BE2C (cell line): ENCODE data around the gene BTBD2.

Source experiments
- DNase-seq: peaks from one replicate; pipeline ENCODE4 v3.0.0-alpha.2; 2020
- H3K27me3 ChIP-seq: fragments of 250-450 bp; sonication (Bioruptor Pico); 2 replicates; pipeline ENCODE4 v1.5.1; 2020; ENCODE audit warnings: mild to moderate bottlenecking
- H3K36me3 ChIP-seq: fragments of 250-450 bp; sonication (Bioruptor Pico); 2 replicates; pipeline ENCODE4 v1.5.1; 2020; ENCODE audit warnings: mild to moderate bottlenecking
- H3K4me1 ChIP-seq: fragments of 250-450 bp; sonication (Bioruptor Pico); 2 replicates; pipeline ENCODE4 v1.5.1; 2020
- H3K4me3 ChIP-seq: 2 replicates; pipeline ENCODE4 v1.5.1; 2011; ENCODE audit warnings: low read depth, low read length
- H3K9me3 ChIP-seq: fragments of 250-450 bp; sonication (Bioruptor Pico); 2 replicates; pipeline ENCODE4 v1.5.1; 2020
- TF ChIP-seq, protein P1 (sequence below): IDR thresholded peaks from 2 replicates; pipeline ENCODE4 v1.5.1; 2012; ENCODE audit warnings: mild to moderate bottlenecking, low read depth, low read length

Gene BTBD2

DNA sequence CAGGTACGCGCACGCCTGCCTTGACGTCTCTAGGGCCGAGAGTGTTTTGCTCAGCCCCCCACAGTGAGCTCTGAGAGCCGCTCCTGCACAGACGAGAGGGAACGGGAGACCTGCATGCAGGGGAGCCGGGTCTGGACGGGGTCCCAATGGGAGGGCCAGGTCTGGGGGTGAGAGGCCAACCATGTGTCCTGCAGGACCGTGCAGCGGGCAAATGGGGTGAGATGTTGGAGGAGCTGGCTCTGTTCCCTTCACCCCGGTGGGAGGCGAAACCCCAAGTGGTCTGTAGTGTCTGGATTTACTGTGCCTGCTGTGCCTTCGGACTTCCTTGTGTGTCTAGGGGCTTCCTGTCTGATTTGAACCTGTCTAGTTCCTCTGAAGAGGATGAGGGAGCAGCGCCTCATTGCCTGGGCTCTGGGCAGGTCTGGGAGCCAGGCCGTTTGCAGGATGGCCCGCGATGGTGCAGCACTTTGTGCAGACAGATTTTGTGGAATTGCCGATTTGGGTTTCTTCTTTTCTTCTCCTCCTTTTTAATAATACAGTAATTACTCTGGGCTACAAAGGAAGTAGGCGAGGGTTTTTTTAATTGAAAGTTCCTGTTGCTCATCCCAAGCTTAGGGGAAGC, 72.5 kb downstream of the BTBD2 start:
- H3K36me3 ChIP-seq = peaks cover 5% of the 10 kb centered on the region; the same call in 1 of the 2 replicates
- no peaks in the 10 kb centered on the region for H3K9me3 ChIP-seq
- H3K4me1 ChIP-seq = 0 out of 2 replicates have a peak, but pooled peaks cover 2% of the 10 kb centered on the region
- DNase-seq = no peak
- TF ChIP-seq, protein P1, sequence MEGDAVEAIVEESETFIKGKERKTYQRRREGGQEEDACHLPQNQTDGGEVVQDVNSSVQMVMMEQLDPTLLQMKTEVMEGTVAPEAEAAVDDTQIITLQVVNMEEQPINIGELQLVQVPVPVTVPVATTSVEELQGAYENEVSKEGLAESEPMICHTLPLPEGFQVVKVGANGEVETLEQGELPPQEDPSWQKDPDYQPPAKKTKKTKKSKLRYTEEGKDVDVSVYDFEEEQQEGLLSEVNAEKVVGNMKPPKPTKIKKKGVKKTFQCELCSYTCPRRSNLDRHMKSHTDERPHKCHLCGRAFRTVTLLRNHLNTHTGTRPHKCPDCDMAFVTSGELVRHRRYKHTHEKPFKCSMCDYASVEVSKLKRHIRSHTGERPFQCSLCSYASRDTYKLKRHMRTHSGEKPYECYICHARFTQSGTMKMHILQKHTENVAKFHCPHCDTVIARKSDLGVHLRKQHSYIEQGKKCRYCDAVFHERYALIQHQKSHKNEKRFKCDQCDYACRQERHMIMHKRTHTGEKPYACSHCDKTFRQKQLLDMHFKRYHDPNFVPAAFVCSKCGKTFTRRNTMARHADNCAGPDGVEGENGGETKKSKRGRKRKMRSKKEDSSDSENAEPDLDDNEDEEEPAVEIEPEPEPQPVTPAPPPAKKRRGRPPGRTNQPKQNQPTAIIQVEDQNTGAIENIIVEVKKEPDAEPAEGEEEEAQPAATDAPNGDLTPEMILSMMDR = no peak
- no peaks in the 10 kb centered on the region for H3K27me3 ChIP-seq
- peak overlapping the region; percentile 90 for H3K4me3 ChIP-seq

DNA sequence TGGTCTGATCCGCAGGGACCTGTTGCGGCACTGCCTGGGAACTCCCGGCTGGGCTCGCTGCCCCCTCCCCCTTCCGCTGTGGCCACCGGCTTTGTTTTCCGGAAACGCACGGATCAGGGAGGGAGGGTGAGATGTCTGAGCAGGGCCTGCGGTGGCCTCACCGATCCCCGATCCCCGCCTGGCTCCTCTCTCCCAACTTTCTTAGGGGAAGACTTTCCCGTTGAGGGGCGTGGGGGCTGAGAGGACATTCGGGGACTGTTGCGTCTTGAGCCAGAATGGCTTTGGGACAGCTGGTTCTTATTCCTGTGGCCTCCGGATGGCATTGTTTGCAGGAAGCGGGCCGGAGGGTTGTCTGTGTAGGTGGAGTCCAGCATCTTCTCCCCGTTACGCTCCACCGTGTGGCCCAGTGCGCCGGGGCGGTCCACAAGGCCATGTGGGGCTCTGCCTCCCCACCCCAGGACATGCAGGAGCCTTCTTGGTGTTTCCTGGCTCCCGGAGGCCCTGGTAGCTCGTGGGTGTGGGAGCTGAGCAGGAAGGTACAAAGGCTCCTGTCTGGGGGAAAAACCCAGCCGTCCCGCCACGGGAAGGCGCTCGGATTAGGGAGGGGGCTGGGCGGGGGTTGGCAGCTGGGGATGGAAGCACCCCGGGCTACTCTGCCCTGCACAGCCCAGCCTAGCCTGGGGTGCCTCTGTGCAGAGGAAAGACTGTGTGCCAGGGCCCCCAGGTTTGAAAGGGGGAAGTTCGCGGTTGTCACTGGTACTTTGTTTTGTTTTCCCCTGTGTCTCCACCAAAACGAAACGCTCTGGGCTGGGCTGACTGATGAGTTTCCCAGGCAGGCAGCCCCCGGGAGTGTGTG, 73.2 kb downstream of the BTBD2 start:
- H3K4me3 ChIP-seq = peak overlapping the region; percentile 90
- peak; percentile 82 for DNase-seq
- no peaks in the 10 kb centered on the region for H3K27me3 ChIP-seq
- H3K9me3 ChIP-seq = no peaks in the 10 kb centered on the region
- peaks cover 5% of the 10 kb centered on the region; the same call in 1 of the 2 replicates for H3K36me3 ChIP-seq
- 0 out of 2 replicates have a peak, but pooled peaks cover 2% of the 10 kb centered on the region for H3K4me1 ChIP-seq
- TF ChIP-seq, protein P1 = no peak

DNA sequence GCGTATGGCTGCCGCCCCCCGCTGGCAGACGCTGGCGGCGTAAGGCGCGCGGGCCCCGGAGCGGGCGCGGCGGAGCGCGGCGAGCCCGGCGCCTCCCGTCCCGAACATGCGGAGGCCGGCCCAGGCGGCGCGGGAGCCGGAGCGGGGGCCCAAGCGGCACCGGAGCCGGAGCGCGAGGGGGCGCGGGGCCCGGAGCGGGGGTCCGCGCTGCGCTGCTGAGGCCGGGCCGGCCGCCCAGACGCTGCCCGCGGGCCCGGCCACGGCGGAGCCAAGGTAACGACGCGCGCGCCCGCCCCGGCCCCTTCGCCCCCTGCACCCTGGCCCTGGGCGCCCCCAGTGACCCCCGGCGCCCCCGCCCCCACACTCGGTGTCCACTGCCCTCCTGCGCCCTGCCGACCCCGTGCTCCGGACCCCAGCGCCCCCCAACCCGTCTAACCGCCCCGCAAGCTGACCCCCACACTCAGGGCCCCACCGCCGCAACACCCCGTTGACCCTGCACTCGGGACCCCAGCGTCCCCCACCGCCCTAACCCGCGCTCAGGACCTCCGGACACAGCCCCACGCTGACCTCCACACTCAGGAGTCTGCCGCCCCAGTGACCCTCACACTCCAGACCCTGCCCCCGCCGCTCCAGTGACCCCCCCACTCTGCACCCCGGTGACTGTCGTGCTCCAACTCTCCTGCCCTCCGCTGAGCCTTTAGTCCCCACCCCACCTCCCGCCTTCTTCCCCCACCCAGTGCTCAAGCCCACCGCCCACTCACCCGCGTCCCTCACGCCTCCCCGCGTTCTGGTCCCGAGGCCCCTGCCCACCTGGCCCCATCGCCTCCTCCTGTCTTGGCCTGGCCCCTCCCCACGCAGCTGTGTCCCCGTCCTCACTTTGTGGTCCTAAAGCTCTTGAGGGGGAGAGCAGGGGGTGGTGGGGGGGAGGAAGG, 74.1 kb downstream of the BTBD2 start, which contains the start of gene CSNK1G2:
TSS of gene CSNK1G2 (plus strand) at position 27 of the 932 bp plus-strand sequence. CDS start 28,601 bp downstream, outside the sequence.
- H3K4me1 ChIP-seq = 0 out of 2 replicates have a peak, but pooled peaks cover 2% of the 10 kb centered on the region
- peak within 1 kb of the TSS; percentile 90 for H3K4me3 ChIP-seq
- TF ChIP-seq, protein P1 = no peak
- H3K27me3 ChIP-seq = no peaks in the 10 kb centered on the region
- no peaks in the 10 kb centered on the region for H3K9me3 ChIP-seq
- DNase-seq = no peak
- H3K36me3 ChIP-seq = no peaks in the 10 kb centered on the region; the same call in 1 of the 2 replicates

DNA sequence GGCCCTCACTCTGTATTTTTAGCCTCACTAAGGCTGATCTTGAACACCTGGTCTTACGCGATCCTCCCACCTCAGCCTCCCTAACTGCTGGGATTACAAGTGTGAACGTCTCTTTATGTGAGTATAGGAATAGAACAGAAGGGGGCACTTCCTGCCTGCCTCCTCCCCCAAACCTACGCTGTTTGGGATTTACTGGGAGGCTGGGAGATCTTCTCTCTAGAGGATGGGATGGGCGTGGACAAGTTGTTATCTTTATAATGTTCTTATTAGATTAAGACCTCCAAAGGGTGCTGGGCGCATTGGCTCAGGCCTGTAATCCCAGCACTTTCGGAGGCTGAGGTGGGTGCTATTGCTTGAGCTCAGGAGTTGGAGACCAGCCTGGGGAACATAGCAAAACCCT, 77.4 kb downstream of the BTBD2 start:
- no peaks in the 10 kb centered on the region for H3K27me3 ChIP-seq
- no peak overlapping the region for H3K4me3 ChIP-seq
- TF ChIP-seq, protein P1 = no peak
- DNase-seq = no peak
- no peaks in the 10 kb centered on the region for H3K36me3 ChIP-seq
- H3K4me1 ChIP-seq = no peaks in the 10 kb centered on the region
- H3K9me3 ChIP-seq = no peaks in the 10 kb centered on the region

DNA sequence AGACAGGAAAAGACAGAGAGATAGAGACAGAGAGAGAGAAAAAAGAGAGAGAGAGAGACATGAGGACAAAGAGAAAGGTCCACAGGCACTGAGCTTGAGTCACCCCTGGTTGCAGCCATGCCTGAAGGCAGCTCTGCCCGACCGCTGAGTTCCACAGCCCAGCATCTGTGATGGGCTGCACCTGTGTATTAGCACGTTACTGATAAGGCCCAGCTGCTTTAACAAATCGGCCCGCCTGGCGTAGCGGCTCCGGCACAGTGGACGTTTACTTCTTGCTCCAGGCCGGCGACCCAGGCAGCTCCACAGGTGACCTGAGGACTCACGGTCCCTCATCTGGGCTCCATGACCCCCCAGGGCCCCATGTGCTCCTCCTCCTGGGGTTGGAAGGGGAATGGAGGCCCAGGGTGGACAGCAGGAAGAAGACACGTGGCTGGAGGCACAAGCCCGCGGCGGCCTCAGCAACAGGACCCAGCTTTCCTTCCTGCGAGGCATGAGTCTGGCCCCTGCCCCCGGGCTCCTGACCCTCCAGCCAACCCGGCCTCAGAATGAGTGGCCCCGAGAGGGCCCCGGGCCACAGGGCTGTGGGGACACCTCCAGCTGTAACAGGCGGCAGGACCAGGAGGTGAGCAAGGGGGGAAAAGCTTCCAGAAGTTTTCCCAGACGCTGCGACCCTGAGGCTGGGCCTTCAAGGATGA, 78.5 kb downstream of the BTBD2 start:
- H3K4me1 ChIP-seq = no peaks in the 10 kb centered on the region
- DNase-seq = no peak
- H3K4me3 ChIP-seq = no peak overlapping the region
- TF ChIP-seq, protein P1 = no peak
- H3K36me3 ChIP-seq = no peaks in the 10 kb centered on the region
- H3K27me3 ChIP-seq = no peaks in the 10 kb centered on the region
- no peaks in the 10 kb centered on the region for H3K9me3 ChIP-seq
